ENCODE measurements around the gene ELFN1. TPM values are rescaled to one million over a fixed set of nuclear protein-coding genes. Genes with fewer than 3 reads are reported as not detected.

ELFN1 gene
- total and polyA plus RNA-seq, 12 donors = 0.05 to 2.8 (median 0.86) TPM

- intact Hi-C loops (cut with DNase I) = loop anchor here (2.0 to 10.0 kb wide), 2 partner anchors 546 to 680 kb away; no protein-coding TSS in a partner anchor
- no peak for TF ChIP-seq POLR2A (IDR thresholded peaks at IDR 0.05)
- TF ChIP-seq CTCF (IDR thresholded peaks at IDR 0.05) = peak; percentile 25 to 68 (median 49)
- WGBS, 4 donors = 0 to 1% methylated on average over 71 to 87 of the region's 95 CpGs; no CpG with 5 or more reads in 2 of the 4 donors
- Histone ChIP-seq H3K4me3 (peak overlapping the region in 2 of 4 donors; percentile 33 to 68), H3K27ac (peak overlapping the region in 1 of 5 donors; percentile 40), H3K4me1 (replicated peaks in 1 of 2) (peaks cover 21 to 29% of the 10 kb centered on the region in 2 donors), H3K9me3 (replicated peaks in 1 of 3) (no peaks in the 10 kb centered on the region), H3K36me3 (replicated peaks in 1 of 2) (no peaks in the 10 kb centered on the region), H3K27me3 (peaks cover 54% of the 10 kb centered on the region)
- DNase-seq = peak in 6 of 7 donors; percentile 31 to 68 (median 60)
Measured at GRCh38 chr7:1664711-1665548, 5.1 kb upstream of the ELFN1 start.

- WGBS, 4 donors = 0 to 1% (median 1%) methylated on average over 10 to 97 of the region's 98 CpGs; no CpG with 5 or more reads in 1 of the 4 donors
- Histone ChIP-seq H3K36me3 (replicated peaks in 1 of 2) (no peaks in the 10 kb centered on the region), H3K4me1 (replicated peaks in 1 of 2) (peaks cover 21 to 35% of the 10 kb centered on the region in 2 donors), H3K4me3 (peak overlapping the region in 2 of 4 donors; percentile 33 to 68), H3K27me3 (peaks cover 60% of the 10 kb centered on the region), H3K27ac (peak overlapping the region in 2 of 5 donors; percentile 40 to 41), H3K9me3 (replicated peaks in 1 of 3) (no peaks in the 10 kb centered on the region)
- TF ChIP-seq POLR2A (IDR thresholded peaks at IDR 0.05) (no peak), CTCF (IDR thresholded peaks at IDR 0.05) (no peak)
- DNase-seq = peak in 5 of 7 donors; percentile 10 to 46 (median 27)
- intact Hi-C loops (cut with DNase I) = loop anchor here (2.0 to 10.0 kb wide), 2 partner anchors 545 to 679 kb away; no protein-coding TSS in a partner anchor
Measured at GRCh38 chr7:1665549-1666316, 4.3 kb upstream of the ELFN1 start.

GRCh38 chr7:1666317-1666822, 3.7 kb upstream of the ELFN1 start:
- Histone ChIP-seq H3K36me3 (replicated peaks in 1 of 2) (no peaks in the 10 kb centered on the region), H3K27ac (peak overlapping the region in 1 of 5 donors; percentile 41), H3K27me3 (peaks cover 65% of the 10 kb centered on the region), H3K4me1 (replicated peaks in 1 of 2) (peaks cover 21 to 35% of the 10 kb centered on the region in 2 donors), H3K9me3 (replicated peaks in 1 of 3) (no peaks in the 10 kb centered on the region), H3K4me3 (peak overlapping the region in 2 of 4 donors; percentile 16 to 68)
- intact Hi-C loops (cut with DNase I) = loop anchor here (10.0 kb wide), 1 partner anchor 678 kb away; no protein-coding TSS in a partner anchor
- TF ChIP-seq POLR2A (IDR thresholded peaks at IDR 0.05) = no peak
- 1% methylated on average over 55 to 57 of the region's 58 CpGs; no CpG with 5 or more reads in 2 of the 4 donors for WGBS, 4 donors
- DNase-seq = peak in 3 of 7 donors; percentile 3 to 29 (median 9)

- peak overlapping the region in 1 of 5 donors; percentile 41 for H3K27ac ChIP-seq
- WGBS, 4 donors = 1 to 3% (median 1%) methylated on average over 11 to 70 of the region's 70 CpGs
- peaks cover 71% of the 10 kb centered on the region for H3K27me3 ChIP-seq
- intact Hi-C loops (cut with DNase I) = loop anchor here (10.0 kb wide), 1 partner anchor 678 kb away; no protein-coding TSS in a partner anchor
- H3K4me1 ChIP-seq (replicated peaks in 1 of 2) = peaks cover 21 to 35% of the 10 kb centered on the region in 2 donors
- H3K9me3 ChIP-seq (replicated peaks in 1 of 3) = no peaks in the 10 kb centered on the region
- TF ChIP-seq CTCF (IDR thresholded peaks at IDR 0.05) = no peak
- no peak for TF ChIP-seq POLR2A (IDR thresholded peaks at IDR 0.05)
- DNase-seq = peak in 4 of 7 donors; percentile 10 to 39 (median 14)
- no peaks in the 10 kb centered on the region for H3K36me3 ChIP-seq (replicated peaks in 1 of 2)
- peak overlapping the region in 2 of 4 donors; percentile 4 to 68 for H3K4me3 ChIP-seq
Measured at GRCh38 chr7:1666823-1667565, 3.1 kb upstream of the ELFN1 start.
